ENCODE results near the gene GTF2IRD2.
"Not testable (repeated sequence)": the region's sequence is repeated elsewhere in the genome, so short reads cannot be mapped to it uniquely, and the experiment has no call there.

DNA sequence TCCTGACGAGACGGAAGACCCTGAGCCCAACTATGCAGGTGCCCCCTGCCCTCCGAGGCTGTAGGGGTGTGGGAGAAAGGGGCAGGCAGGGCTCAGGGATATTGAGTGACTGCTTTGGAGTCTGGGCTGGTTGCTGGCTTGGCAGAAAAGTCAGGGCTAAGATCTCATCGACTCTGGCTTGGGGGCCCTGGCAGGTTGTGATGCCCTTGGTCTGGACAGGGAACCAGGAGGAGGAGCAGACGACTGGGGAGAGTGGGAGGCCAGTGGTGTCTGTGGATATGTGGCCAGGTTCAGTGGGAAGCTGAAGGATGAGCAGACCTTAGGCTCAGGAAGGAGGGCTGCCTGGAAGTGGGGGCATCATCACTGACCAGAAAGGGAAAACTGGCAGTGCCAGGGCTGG lies 67.8 kb downstream of the GTF2IRD2 start:
- TF ChIP-seq, protein P1, sequence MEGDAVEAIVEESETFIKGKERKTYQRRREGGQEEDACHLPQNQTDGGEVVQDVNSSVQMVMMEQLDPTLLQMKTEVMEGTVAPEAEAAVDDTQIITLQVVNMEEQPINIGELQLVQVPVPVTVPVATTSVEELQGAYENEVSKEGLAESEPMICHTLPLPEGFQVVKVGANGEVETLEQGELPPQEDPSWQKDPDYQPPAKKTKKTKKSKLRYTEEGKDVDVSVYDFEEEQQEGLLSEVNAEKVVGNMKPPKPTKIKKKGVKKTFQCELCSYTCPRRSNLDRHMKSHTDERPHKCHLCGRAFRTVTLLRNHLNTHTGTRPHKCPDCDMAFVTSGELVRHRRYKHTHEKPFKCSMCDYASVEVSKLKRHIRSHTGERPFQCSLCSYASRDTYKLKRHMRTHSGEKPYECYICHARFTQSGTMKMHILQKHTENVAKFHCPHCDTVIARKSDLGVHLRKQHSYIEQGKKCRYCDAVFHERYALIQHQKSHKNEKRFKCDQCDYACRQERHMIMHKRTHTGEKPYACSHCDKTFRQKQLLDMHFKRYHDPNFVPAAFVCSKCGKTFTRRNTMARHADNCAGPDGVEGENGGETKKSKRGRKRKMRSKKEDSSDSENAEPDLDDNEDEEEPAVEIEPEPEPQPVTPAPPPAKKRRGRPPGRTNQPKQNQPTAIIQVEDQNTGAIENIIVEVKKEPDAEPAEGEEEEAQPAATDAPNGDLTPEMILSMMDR (conservative IDR thresholded peaks at IDR 0.05; ENCODE audit: low read depth, low read length), result not testable (repeated sequence)
- not testable (repeated sequence) for TF ChIP-seq EZH2 (IDR thresholded peaks at IDR 0.05; ENCODE audit: low read length, unreplicated experiment)

Measured in PC-3 (cell line).